Lung (tissue), 16 donors: Measurements from ENCODE around the gene MSTN. TPM values are rescaled to one million over a fixed set of nuclear protein-coding genes. Genes with fewer than 3 reads are reported as not detected.

Source experiments
- ATAC-seq: fragments of 200-7000 bp; cut with Tn5 transposase; one replicate; pipeline ENCODE4 v1.9.1; 2020; ENCODE audit warnings: moderate number of reproducible peaks; ENCODE audit not compliant: insufficient read depth, low FRiP score
- DNase-seq, 3 donors: peaks; one replicate each; pipeline ENCODE4 v3.0.0-alpha.2; 2013 to 2017
- H3K27ac ChIP-seq, 2 donors: one replicate each; pipeline ENCODE4 v1.5.1; 2013; ENCODE audit warnings: mild to moderate bottlenecking in 2 of 2, moderate library complexity in 2 of 2, control low read depth in 1 of 2, inconsistent platforms in 1 of 2, low read depth in 1 of 2, low read length in 1 of 2
- H3K27me3 ChIP-seq, 3 donors: one replicate each; pipeline ENCODE4 v1.5.1; 2013; ENCODE audit warnings: low read length in 2 of 3; ENCODE audit not compliant: control insufficient read depth in 3 of 3, insufficient read depth in 3 of 3
- H3K36me3 ChIP-seq, 4 donors: one replicate each; pipeline ENCODE4 v1.5.1; 2013; ENCODE audit warnings: low read length in 4 of 4, mild to moderate bottlenecking in 1 of 4, moderate library complexity in 1 of 4; ENCODE audit not compliant: control insufficient read depth in 4 of 4, insufficient read depth in 4 of 4
- H3K4me1 ChIP-seq, 5 donors: one replicate each; pipeline ENCODE4 v1.5.1; 2013; ENCODE audit warnings: low read length in 5 of 5, mild to moderate bottlenecking in 2 of 5, moderate library complexity in 1 of 5; ENCODE audit not compliant: control insufficient read depth in 5 of 5, insufficient read depth in 5 of 5
- H3K4me3 ChIP-seq: one replicate; pipeline ENCODE4 v1.5.1; 2013; ENCODE audit warnings: mild to moderate bottlenecking, control low read depth, moderate library complexity
- H3K9ac ChIP-seq, 2 donors: one replicate each; pipeline ENCODE4 v1.5.1; 2013; ENCODE audit warnings: low read length in 2 of 2, control low read depth in 1 of 2; ENCODE audit not compliant: insufficient read depth in 1 of 2
- H3K9me3 ChIP-seq, 4 donors: one replicate each; pipeline ENCODE4 v1.5.1; 2013; ENCODE audit warnings: low read length in 3 of 4, mild to moderate bottlenecking in 1 of 4, moderate library complexity in 1 of 4; ENCODE audit not compliant: control insufficient read depth in 4 of 4, insufficient read depth in 3 of 4
- CTCF ChIP-seq: IDR thresholded peaks from 2 replicates; pipeline ENCODE4 v1.5.1; 2012; ENCODE audit warnings: mild to moderate bottlenecking; ENCODE audit errors: control extremely low read depth, extremely low read depth
- WGBS, 2 donors: extraction: QIAGEN DNeasy Blood & Tissue Kit; methylation state at CpG; one replicate each; pipeline ENCODE4 v1.1.7; 2013; 5-methylcytosine and 5-hydroxymethylcytosine counted together
- long read RNA-seq, 5 donors: transcript quantifications; one replicate each; lab custom pipeline, GENCODE V29; 2026
- polyA plus RNA-seq, 2 donors: library from polyadenylated mRNA; stranded (reverse); fragments of 200-250 nt; gene quantifications; one replicate each; pipeline ENCODE4 v1.2.1, GENCODE V29; 2013
- total RNA-seq, 2 donors: library from RNA; depleted of rRNA in 1 of 2; stranded (reverse); fragments of >200 nt in 1 of 2; gene quantifications; one replicate each; pipeline ENCODE4 v1.2.1, GENCODE V29; 2014 to 2021
- donor health status: control.
- donor health status: control.
- donor health status: Bipolar disorder and iron deficiency.
- donor health status: healthy.
- donor health status: DM: yes; HTN: yes; CAD: no.

Gene MSTN
- total RNA-seq: under 1 TPM; 0.12 to 0.46 TPM
- polyA plus RNA-seq: under 1 TPM; 0.05 to 0.37 TPM
- long read RNA-seq, donor 1: 0 reads
- long read RNA-seq, donor 2: 0 reads
- long read RNA-seq, donor 3: 0 reads
- long read RNA-seq, donor 4: 0 reads
- long read RNA-seq, donor 5: 0 reads

GRCh38 chr2:190062601-190063000 lies at the start of gene MSTN:
TSS of gene MSTN (minus strand) at chr2:190062729. CDS start at chr2:190062596, 133 bp downstream.
- H3K4me1 ChIP-seq: no peaks in the 10 kb centered on the region
- WGBS, 2 donors: 82 to 86% methylated on average over 2 of the region's 2 CpGs
- H3K9ac ChIP-seq: no peak within 1 kb of the TSS

GRCh38 chr2:190111166-190111565 lies 48.6 kb upstream of the MSTN start:
- TF ChIP-seq CTCF: no peak
- no peak overlapping the region for H3K27ac ChIP-seq
- no peak for DNase-seq
- no peak overlapping the region for H3K9ac ChIP-seq
- H3K4me1 ChIP-seq: no peaks in the 10 kb centered on the region
- H3K9me3 ChIP-seq: no peaks in the 10 kb centered on the region
- H3K27me3 ChIP-seq: no peaks in the 10 kb centered on the region
- no peak overlapping the region for H3K4me3 ChIP-seq
- ATAC-seq: no peak
- 91 to 92% methylated on average over 1 of the region's 1 CpG for WGBS, 2 donors
- no peaks in the 10 kb centered on the region for H3K36me3 ChIP-seq

More at GRCh38 chr2:190062601-190063000, at the start of gene MSTN:
- Histone ChIP-seq H3K4me3 (no peak within 1 kb of the TSS), H3K27ac (no peak within 1 kb of the TSS), H3K9me3 (no peaks in the 10 kb centered on the region), H3K36me3 (no peaks in the 10 kb centered on the region), H3K27me3 (no peaks in the 10 kb centered on the region)
- no peak for TF ChIP-seq CTCF
- no peak for ATAC-seq
- no peak for DNase-seq

GRCh38 chr2:190110699-190111098 lies 48.2 kb upstream of the MSTN start:
- Histone ChIP-seq H3K4me1 (no peaks in the 10 kb centered on the region), H3K4me3 (no peak overlapping the region), H3K27ac (no peak overlapping the region), H3K9me3 (no peaks in the 10 kb centered on the region), H3K27me3 (no peaks in the 10 kb centered on the region), H3K36me3 (no peaks in the 10 kb centered on the region), H3K9ac (no peak overlapping the region)
- DNase-seq (no peak), ATAC-seq (no peak)
- TF ChIP-seq CTCF: no peak
- WGBS, 2 donors: 97 to 98% methylated on average over 7 of the region's 7 CpGs

GRCh38 chr2:190110131-190110530 lies 47.6 kb upstream of the MSTN start:
- no peaks in the 10 kb centered on the region for H3K9me3 ChIP-seq
- no peak for TF ChIP-seq CTCF
- 87 to 96% methylated on average over 2 of the region's 2 CpGs for WGBS, 2 donors
- no peaks in the 10 kb centered on the region for H3K36me3 ChIP-seq
- no peak overlapping the region for H3K4me3 ChIP-seq
- no peaks in the 10 kb centered on the region for H3K27me3 ChIP-seq
- H3K27ac ChIP-seq: no peak overlapping the region
- no peak overlapping the region for H3K9ac ChIP-seq
- ATAC-seq (no peak), DNase-seq (no peak)
- no peaks in the 10 kb centered on the region for H3K4me1 ChIP-seq
